Measurements from ENCODE around the gene ASMTL.

GRCh38 chrX:1423215-1423614 is 29.5 kb downstream of the ASMTL start:
- TF ChIP-seq CTCF (IDR thresholded peaks at IDR 0.05) (no peak), EZH2 (IDR thresholded peaks at IDR 0.05) (no peak)
